Activated CD8-positive, alpha-beta T cell treated with anti-CD3 and anti-CD28 coated beads for 36 hours (primary cell): ENCODE measurements around the gene TNKS1BP1. TPM values are rescaled to one million over a fixed set of nuclear protein-coding genes. Genes with fewer than 3 reads are reported as not detected.
"Not testable (repeated sequence)": the region's sequence is repeated elsewhere in the genome, so short reads cannot be mapped to it uniquely, and the experiment has no call there.

Experiments
- ATAC-seq: fragments of 200-7000 bp; cut with Tn5 transposase; one replicate; pipeline ENCODE4 v1.10.0; 2021; ENCODE audit warnings: mild to moderate bottlenecking, moderate library complexity
- CTCF ChIA-PET: fragments of 350-600 bp; sonication (Branson Sonifier 250); formaldehyde crosslinking; loops from one replicate; lab custom pipeline; 2021; ENCODE audit warnings: antibody characterized with exemption; lab: Charles Lee
- POLR2A ChIA-PET: fragments of 350-600 bp; sonication (Branson Sonifier 250); formaldehyde crosslinking; loops from one replicate; lab custom pipeline; 2021; ENCODE audit warnings: antibody characterized with exemption; lab: Charles Lee
- DNase-seq: peaks from one replicate; pipeline ENCODE4 v3.0.0-alpha.2; 2020
- H3K27ac Mint-ChIP-seq: one replicate; pipeline ENCODE4 v1.8.0; 2021; ENCODE audit warnings: mild to moderate bottlenecking, mixed read lengths
- H3K27me3 Mint-ChIP-seq: one replicate; pipeline ENCODE4 v1.8.0; 2021; ENCODE audit warnings: mixed read lengths
- H3K36me3 Mint-ChIP-seq: one replicate; pipeline ENCODE4 v1.8.0; 2021; ENCODE audit warnings: low read depth, mixed read lengths
- H3K4me1 Mint-ChIP-seq: one replicate; pipeline ENCODE4 v1.8.0; 2021; ENCODE audit warnings: low read depth, mixed read lengths
- H3K4me3 Mint-ChIP-seq: one replicate; pipeline ENCODE4 v1.8.0; 2021; ENCODE audit warnings: mild to moderate bottlenecking, moderate library complexity, mixed read lengths
- H3K9me3 Mint-ChIP-seq: one replicate; pipeline ENCODE4 v1.8.0; 2021; ENCODE audit warnings: mixed read lengths
- intact Hi-C: fragments of 100-400 bp; cut with micrococcal nuclease; formaldehyde crosslinking; loops from one replicate; pipeline ENCODE4 v1.10.0; 2022
- total RNA-seq, 2 experiments: library from RNA; stranded (reverse); gene quantifications; one replicate each; pipeline ENCODE4 v1.2.3, GENCODE V29; 2021
- TF ChIP-seq, protein P1 (sequence below): fragments of 200-600 bp; IDR thresholded peaks from one replicate; pipeline ENCODE4 v1.8.0; 2022; ENCODE audit warnings: antibody characterized with exemption, mild to moderate bottlenecking

Gene TNKS1BP1
- total RNA-seq, 2 experiments from 2014 or later = 18.4 to 23.2 TPM

DNA sequence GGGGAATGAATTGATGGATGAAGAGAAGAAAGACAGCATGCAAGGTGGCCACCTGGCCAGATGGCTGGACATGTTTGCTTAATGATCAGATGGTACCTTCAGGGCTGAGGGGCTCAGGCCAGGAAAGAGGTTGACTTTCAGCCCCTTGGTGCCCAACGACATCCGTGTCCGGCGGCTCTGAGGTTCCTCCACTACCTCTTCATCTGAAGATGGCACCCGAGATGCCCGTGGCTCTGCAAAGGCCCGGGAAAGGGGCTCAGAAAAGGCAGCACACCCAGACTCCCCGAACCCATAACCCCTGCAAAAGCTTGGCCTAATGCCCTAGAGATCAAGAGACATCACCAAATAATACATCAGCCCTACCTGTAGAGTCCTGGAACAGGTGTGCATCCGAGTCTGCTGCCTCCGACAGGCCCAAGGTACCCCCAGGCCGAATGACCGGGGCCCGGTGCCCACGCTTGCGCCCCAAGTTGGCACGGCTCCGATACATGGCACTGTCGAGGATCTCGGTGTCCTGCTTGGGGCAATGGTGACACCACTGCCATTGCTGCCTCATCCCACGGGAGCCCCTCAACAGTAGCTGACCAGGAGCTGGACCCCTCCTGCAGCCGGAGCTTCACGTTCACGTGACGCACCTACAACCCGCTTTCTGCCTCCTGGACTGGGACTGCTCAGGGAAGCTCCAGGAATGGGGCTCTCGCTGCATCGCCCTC lies 22.9 kb downstream of the TNKS1BP1 start:
- Mint-ChIP-seq H3K27ac (no peak overlapping the region), H3K4me3 (no peak overlapping the region)
- CTCF ChIA-PET = no interaction called here

DNA sequence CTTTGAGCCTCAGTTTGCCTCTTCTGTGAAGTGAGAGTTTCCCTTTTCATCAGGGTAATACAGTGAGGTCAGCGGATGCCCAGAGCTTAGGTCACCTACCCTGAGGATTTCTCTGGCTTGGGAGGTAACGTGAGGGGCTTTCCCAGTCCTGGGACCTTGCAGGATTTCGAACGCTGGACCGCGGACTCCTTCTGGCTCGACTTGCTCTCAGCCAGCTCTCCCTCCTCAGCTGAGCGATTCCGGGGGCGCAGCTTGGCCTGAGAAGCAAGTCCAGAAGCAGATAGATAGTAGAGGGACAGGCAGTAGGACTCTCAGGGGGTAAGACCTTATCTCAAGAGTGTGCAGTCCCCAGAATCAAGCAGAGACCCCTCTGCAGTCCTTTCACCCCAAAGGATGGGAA lies 24.0 kb downstream of the TNKS1BP1 start:
- no peak overlapping the region for H3K4me3 Mint-ChIP-seq
- H3K27me3 Mint-ChIP-seq = no peaks in the 10 kb centered on the region
- no peaks in the 10 kb centered on the region for H3K4me1 Mint-ChIP-seq
- no peak for DNase-seq
- TF ChIP-seq, protein P1, sequence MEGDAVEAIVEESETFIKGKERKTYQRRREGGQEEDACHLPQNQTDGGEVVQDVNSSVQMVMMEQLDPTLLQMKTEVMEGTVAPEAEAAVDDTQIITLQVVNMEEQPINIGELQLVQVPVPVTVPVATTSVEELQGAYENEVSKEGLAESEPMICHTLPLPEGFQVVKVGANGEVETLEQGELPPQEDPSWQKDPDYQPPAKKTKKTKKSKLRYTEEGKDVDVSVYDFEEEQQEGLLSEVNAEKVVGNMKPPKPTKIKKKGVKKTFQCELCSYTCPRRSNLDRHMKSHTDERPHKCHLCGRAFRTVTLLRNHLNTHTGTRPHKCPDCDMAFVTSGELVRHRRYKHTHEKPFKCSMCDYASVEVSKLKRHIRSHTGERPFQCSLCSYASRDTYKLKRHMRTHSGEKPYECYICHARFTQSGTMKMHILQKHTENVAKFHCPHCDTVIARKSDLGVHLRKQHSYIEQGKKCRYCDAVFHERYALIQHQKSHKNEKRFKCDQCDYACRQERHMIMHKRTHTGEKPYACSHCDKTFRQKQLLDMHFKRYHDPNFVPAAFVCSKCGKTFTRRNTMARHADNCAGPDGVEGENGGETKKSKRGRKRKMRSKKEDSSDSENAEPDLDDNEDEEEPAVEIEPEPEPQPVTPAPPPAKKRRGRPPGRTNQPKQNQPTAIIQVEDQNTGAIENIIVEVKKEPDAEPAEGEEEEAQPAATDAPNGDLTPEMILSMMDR = no peak
- no peak for ATAC-seq
- peaks cover 7% of the 10 kb centered on the region for H3K9me3 Mint-ChIP-seq
- intact Hi-C loops = no loop called here
- H3K36me3 Mint-ChIP-seq = peaks cover 45% of the 10 kb centered on the region
- CTCF ChIA-PET = interaction anchor here (1.1 kb wide), 1 partner anchor 20 kb away, joined by 3 read pairs; no protein-coding TSS in a partner anchor
- no peak overlapping the region for H3K27ac Mint-ChIP-seq
- POLR2A ChIA-PET = no interaction called here

More for the DNA sequence above, 22.9 kb downstream of the TNKS1BP1 start:
- Mint-ChIP-seq H3K36me3 (peaks cover 44% of the 10 kb centered on the region), H3K27me3 (no peaks in the 10 kb centered on the region), H3K4me1 (no peaks in the 10 kb centered on the region), H3K9me3 (peaks cover 7% of the 10 kb centered on the region)
- TF ChIP-seq, protein P1 = no peak
- DNase-seq (no peak), ATAC-seq (no peak)
- POLR2A ChIA-PET = interaction anchor here (0.6 kb wide), 1 partner anchor 441 kb away, joined by 4 read pairs; no protein-coding TSS in a partner anchor
- intact Hi-C loops = no loop called here

DNA sequence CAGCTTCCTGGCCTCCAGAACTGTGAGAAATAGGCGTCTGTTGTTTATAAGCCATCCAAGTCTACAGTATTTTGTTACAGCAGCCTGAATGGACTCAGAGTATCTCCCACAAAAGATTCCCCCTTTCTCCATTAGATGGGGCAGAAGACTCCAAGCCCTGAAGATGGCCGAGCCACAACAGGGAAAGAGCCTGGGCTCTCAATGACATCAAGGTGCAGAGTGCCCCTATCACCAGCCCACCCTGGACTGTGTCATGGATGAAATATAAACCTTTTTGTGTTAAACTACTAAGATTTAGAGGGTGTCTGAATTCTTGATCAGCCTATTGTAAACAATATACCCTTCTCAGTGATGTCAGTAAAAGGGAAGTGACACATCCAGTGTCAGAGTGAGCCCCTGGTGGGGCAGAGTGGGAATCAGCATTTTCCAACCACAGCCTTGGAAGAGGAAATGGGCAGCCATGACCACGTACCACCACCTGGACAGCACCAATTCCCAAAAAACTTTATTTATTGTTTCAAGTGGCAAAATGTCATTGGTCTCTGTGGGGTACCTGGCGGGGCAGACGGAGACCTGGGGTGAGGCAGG lies 25.5 kb downstream of the TNKS1BP1 start:
- Mint-ChIP-seq H3K4me3 (no peak overlapping the region), H3K4me1 (no peaks in the 10 kb centered on the region), H3K9me3 (peaks cover 7% of the 10 kb centered on the region), H3K27ac (no peak overlapping the region), H3K27me3 (no peaks in the 10 kb centered on the region), H3K36me3 (peaks cover 45% of the 10 kb centered on the region)
- ChIA-PET POLR2A (no interaction called here), CTCF (no interaction called here)
- ATAC-seq (no peak), DNase-seq (no peak)
- intact Hi-C loops = no loop called here
- TF ChIP-seq, protein P1 = no peak

DNA sequence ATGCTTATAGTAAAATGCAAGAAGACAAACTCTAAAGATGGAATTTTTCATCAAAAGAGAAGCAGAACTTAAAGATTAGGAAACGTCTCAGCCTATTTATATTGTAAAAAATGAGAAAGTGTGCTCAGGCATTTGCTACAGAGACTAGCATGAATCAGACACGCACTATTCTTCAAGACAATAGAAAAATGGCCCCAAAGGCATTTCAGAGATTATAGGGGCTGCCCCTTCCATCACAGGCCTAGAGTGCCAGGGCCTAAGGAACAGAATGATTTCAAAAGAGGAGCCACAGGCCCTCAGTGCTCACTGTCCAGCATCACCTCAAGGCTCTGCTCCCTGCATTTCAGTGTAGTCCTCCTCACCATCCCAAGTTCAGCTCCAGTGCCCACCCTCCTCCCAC lies 27.5 kb downstream of the TNKS1BP1 start:
- Mint-ChIP-seq H3K4me1 (no peaks in the 10 kb centered on the region), H3K36me3 (peaks cover 44% of the 10 kb centered on the region), H3K9me3 (peaks cover 7% of the 10 kb centered on the region), H3K4me3 (no peak overlapping the region), H3K27me3 (no peaks in the 10 kb centered on the region), H3K27ac (no peak overlapping the region)
- POLR2A ChIA-PET = no interaction called here
- TF ChIP-seq, protein P1 = no peak
- CTCF ChIA-PET = no interaction called here
- ATAC-seq (no peak), DNase-seq (no peak)
- intact Hi-C loops = no loop called here

DNA sequence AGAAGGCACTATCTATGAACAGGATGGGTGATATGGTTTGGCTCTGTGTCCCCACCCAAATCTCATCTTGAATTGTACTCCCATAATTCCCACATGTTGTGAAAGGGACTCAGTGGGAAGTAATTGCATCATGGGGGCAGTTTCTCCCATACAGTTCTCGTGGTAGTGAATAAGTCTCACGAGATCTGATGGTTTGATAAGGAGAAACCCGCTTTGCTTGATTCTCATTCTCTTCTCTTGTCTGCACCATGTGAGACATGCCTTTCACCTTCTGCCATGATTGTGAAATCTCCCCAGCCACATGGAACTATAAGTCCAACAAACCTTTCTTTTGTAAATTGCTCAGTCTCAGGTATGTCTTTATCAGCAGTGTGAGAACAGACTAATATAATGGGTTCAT lies 28.5 kb downstream of the TNKS1BP1 start:
- H3K4me1 Mint-ChIP-seq, H3K9me3 Mint-ChIP-seq, POLR2A ChIA-PET, H3K27ac Mint-ChIP-seq, CTCF ChIA-PET, H3K27me3 Mint-ChIP-seq, DNase-seq, ATAC-seq, H3K4me3 Mint-ChIP-seq, intact Hi-C loops: not testable (repeated sequence)
- H3K36me3 Mint-ChIP-seq = peaks cover 34% of the 10 kb centered on the region
